ENCODE data around the gene PPP1R13L.

DNA sequence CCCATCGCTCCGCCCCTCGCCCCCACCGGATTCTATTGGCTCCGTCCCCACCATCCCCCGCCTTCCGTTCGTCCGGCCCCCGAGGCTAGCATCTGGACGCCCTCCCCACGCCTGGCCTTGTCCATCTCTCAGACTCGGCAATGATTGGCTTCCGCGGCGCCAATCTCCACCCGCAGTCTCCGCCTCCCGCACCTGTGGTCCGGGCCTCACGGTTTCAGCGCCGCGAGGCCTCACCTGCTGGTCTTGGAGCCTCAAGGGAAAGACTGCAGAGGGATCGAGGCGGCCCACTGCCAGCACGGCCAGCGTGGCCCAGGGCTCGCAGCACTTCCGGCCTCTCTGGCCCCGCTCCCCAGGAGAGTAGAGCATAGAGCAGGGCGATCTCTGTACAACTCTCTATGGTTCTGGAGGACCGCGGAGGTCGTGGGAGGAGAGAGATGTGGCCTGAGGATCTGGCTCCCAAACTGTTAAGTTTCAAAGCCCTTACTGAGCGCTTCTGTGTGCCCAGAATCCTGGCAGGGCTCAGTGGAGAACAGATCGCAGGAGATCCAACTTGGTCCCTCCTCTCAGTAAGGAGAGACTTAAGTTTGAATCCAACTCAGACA lies 18.8 kb upstream of the PPP1R13L start, which contains the start of gene ERCC1:
- TF ChIP-seq, protein P1, sequence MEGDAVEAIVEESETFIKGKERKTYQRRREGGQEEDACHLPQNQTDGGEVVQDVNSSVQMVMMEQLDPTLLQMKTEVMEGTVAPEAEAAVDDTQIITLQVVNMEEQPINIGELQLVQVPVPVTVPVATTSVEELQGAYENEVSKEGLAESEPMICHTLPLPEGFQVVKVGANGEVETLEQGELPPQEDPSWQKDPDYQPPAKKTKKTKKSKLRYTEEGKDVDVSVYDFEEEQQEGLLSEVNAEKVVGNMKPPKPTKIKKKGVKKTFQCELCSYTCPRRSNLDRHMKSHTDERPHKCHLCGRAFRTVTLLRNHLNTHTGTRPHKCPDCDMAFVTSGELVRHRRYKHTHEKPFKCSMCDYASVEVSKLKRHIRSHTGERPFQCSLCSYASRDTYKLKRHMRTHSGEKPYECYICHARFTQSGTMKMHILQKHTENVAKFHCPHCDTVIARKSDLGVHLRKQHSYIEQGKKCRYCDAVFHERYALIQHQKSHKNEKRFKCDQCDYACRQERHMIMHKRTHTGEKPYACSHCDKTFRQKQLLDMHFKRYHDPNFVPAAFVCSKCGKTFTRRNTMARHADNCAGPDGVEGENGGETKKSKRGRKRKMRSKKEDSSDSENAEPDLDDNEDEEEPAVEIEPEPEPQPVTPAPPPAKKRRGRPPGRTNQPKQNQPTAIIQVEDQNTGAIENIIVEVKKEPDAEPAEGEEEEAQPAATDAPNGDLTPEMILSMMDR (IDR thresholded peaks at IDR 0.05): no peak
- TF ChIP-seq POLR2AphosphoS5 (IDR thresholded peaks at IDR 0.05): peak; percentile 79 to 90 (median 83)
- TF ChIP-seq POLR2A (IDR thresholded peaks at IDR 0.05): peak; percentile 83
